IMR-90 (cell line): Measurements from ENCODE around the gene FOXN3. TPM values are rescaled to one million over a fixed set of nuclear protein-coding genes. Genes with fewer than 3 reads are reported as not detected.

ENCODE experiments used
- ATAC-seq: fragments of 200-7000 bp; cut with Tn5 transposase; 2 replicates; pipeline ENCODE4 v1.9.1; 2020; ENCODE audit warnings: low read depth, mild to moderate bottlenecking, moderate library complexity
- BruUV-seq: library from RNA; stranded (reverse); fragments of 400-500 nt; replicated peaks from 2 replicates; lab custom pipeline; 2021; lab: Mats Ljungman, UMichigan
- CTCF ChIA-PET: fragments of 300-600 bp; formaldehyde crosslinking; extraction: SDS; loops from one replicate; lab custom pipeline; 2021; ENCODE audit warnings: antibody characterized with exemption; lab: Yijun Ruan, JAX
- POLR2A ChIA-PET: fragments of 300-600 bp; sonication (Branson Sonifier 250); formaldehyde crosslinking; loops from one replicate; lab custom pipeline; 2022; ENCODE audit warnings: antibody characterized with exemption; ENCODE audit not compliant: unreplicated experiment; lab: Charles Lee
- DNase-seq: peaks from one replicate; pipeline ENCODE4 v3.0.0; 2013
- H2AFZ ChIP-seq: replicated peaks from 2 replicates; pipeline ENCODE3; 2013; ENCODE audit warnings: low read length, mild to moderate bottlenecking; ENCODE audit not compliant: poor library complexity
- H2AK5ac ChIP-seq: 2 replicates; pipeline ENCODE4 v1.6.1; 2013; ENCODE audit warnings: low read depth, low read length, inconsistent platforms
- H2AK9ac ChIP-seq: replicated peaks from 2 replicates; pipeline ENCODE3; 2013; ENCODE audit warnings: mild to moderate bottlenecking, low read depth, low read length, moderate library complexity; ENCODE audit not compliant: poor library complexity
- H2BK120ac ChIP-seq: 2 replicates; pipeline ENCODE4 v1.6.1; 2013; ENCODE audit warnings: low read depth, low read length, inconsistent platforms
- H2BK15ac ChIP-seq: 3 replicates; pipeline ENCODE4 v1.6.1; 2013; ENCODE audit warnings: low read depth, low read length, inconsistent platforms
- H2BK20ac ChIP-seq: 2 replicates; pipeline ENCODE4 v1.6.1; 2013; ENCODE audit warnings: low read depth, mild to moderate bottlenecking, inconsistent platforms, low read length, moderate library complexity
- H2BK5ac ChIP-seq: 2 replicates; pipeline ENCODE4 v1.6.1; 2013; ENCODE audit warnings: mild to moderate bottlenecking, low read depth, low read length, inconsistent platforms; ENCODE audit not compliant: poor library complexity, severe bottlenecking
- H3K14ac ChIP-seq: replicated peaks from 2 replicates; pipeline ENCODE4 v1.6.1; 2013; ENCODE audit warnings: low read depth, low read length, inconsistent platforms
- H3K18ac ChIP-seq: 2 replicates; pipeline ENCODE4 v1.6.1; 2013; ENCODE audit warnings: low read depth, low read length, control low read depth
- H3K23ac ChIP-seq: 2 replicates; pipeline ENCODE4 v1.6.1; 2013; ENCODE audit warnings: low read depth, low read length, inconsistent platforms
- H3K27ac ChIP-seq: 2 replicates; pipeline ENCODE4 v1.5.1; 2013; ENCODE audit warnings: mild to moderate bottlenecking, control low read depth, low read length; ENCODE audit not compliant: insufficient read depth
- H3K27me3 ChIP-seq: 2 replicates; pipeline ENCODE4 v1.6.1; 2013; ENCODE audit warnings: low read length; ENCODE audit not compliant: control insufficient read depth, insufficient read depth
- H3K36me3 ChIP-seq: 2 replicates; pipeline ENCODE4 v1.6.1; 2013; ENCODE audit warnings: low read length, mixed read lengths; ENCODE audit not compliant: control insufficient read depth, insufficient read depth
- H3K4ac ChIP-seq: 2 replicates; pipeline ENCODE4 v1.6.1; 2013; ENCODE audit warnings: low read depth, low read length, inconsistent platforms
- H3K4me1 ChIP-seq: 2 replicates; pipeline ENCODE4 v1.6.1; 2013; ENCODE audit warnings: low read length, mixed read lengths; ENCODE audit not compliant: control insufficient read depth, insufficient read depth
- H3K4me2 ChIP-seq: 2 replicates; pipeline ENCODE4 v1.6.1; 2013; ENCODE audit warnings: low read depth, mild to moderate bottlenecking, control low read depth, low read length, moderate library complexity
- H3K4me3 ChIP-seq: 2 replicates; pipeline ENCODE4 v1.5.1; 2013; ENCODE audit warnings: low read depth, mild to moderate bottlenecking, control low read depth, low read length, moderate library complexity; ENCODE audit not compliant: insufficient read depth
- H3K56ac ChIP-seq: 2 replicates; pipeline ENCODE4 v1.6.1; 2013; ENCODE audit warnings: low read length, inconsistent platforms; ENCODE audit not compliant: insufficient read depth; ENCODE audit errors: extremely low read depth
- H3K79me1 ChIP-seq, 2 experiments: 2 replicates each; pipeline ENCODE4 v1.6.1; 2013; ENCODE audit warnings: low read length in 2 of 2, inconsistent platforms in 1 of 2, low read depth in 1 of 2
- H3K9ac ChIP-seq: 2 replicates; pipeline ENCODE4 v1.6.1; 2013; ENCODE audit warnings: low read depth, low read length, control low read depth
- H3K9me1 ChIP-seq: 2 replicates; pipeline ENCODE4 v1.6.1; 2013; ENCODE audit warnings: low read length, inconsistent platforms; ENCODE audit not compliant: insufficient read depth
- H3K9me3 ChIP-seq: 2 replicates; pipeline ENCODE4 v1.6.1; 2013; ENCODE audit warnings: low read length; ENCODE audit not compliant: control insufficient read depth, insufficient read depth
- H4K20me1 ChIP-seq: 2 replicates; pipeline ENCODE4 v1.6.1; 2013; ENCODE audit warnings: low read length, inconsistent platforms; ENCODE audit not compliant: insufficient read depth
- H4K5ac ChIP-seq: 2 replicates; pipeline ENCODE4 v1.6.1; 2013; ENCODE audit warnings: mild to moderate bottlenecking, low read depth, low read length, control low read depth
- H4K8ac ChIP-seq, 2 experiments: 2 replicates each; pipeline ENCODE4 v1.6.1; 2013; ENCODE audit warnings: low read depth in 2 of 2, low read length in 2 of 2, control low read depth in 1 of 2, inconsistent platforms in 1 of 2
- H4K91ac ChIP-seq: 2 replicates; pipeline ENCODE4 v1.6.1; 2013; ENCODE audit warnings: low read depth, low read length, inconsistent platforms; ENCODE audit not compliant: insufficient read depth
- BHLHE40 ChIP-seq: fragments of 150-350 bp; IDR thresholded peaks from 2 replicates; pipeline ENCODE4 v1.6.1; 2016; ENCODE audit warnings: mild to moderate bottlenecking, low read depth, low read length
- CEBPB ChIP-seq: IDR thresholded peaks from 2 replicates; pipeline ENCODE4 v1.6.1; 2012; ENCODE audit warnings: low read depth, low read length, improper control_type of control experiment
- CHD1 ChIP-seq: IDR thresholded peaks from 2 replicates; pipeline ENCODE4 v1.6.1; 2012; ENCODE audit warnings: low read depth, low read length, improper control_type of control experiment
- CTCF ChIP-seq: conservative IDR thresholded peaks from 2 replicates; pipeline ENCODE4 v1.5.1; 2012; ENCODE audit warnings: mild to moderate bottlenecking, low read depth, low read length, improper control_type of control experiment
- ELK1 ChIP-seq: fragments of 150-350 bp; IDR thresholded peaks from 2 replicates; pipeline ENCODE4 v1.6.1; 2016; ENCODE audit warnings: low read depth, mild to moderate bottlenecking, low read length, moderate library complexity, borderline replicate concordance
- FOS ChIP-seq: fragments of 150-350 bp; IDR thresholded peaks from 2 replicates; pipeline ENCODE4 v1.6.1; 2016; ENCODE audit warnings: low read depth, low read length
- MAFK ChIP-seq: IDR thresholded peaks from 2 replicates; pipeline ENCODE4 v1.6.1; 2012; ENCODE audit warnings: low read depth, low read length, improper control_type of control experiment
- MAZ ChIP-seq: IDR thresholded peaks from 2 replicates; pipeline ENCODE4 v1.6.1; 2012; ENCODE audit warnings: low read depth, mild to moderate bottlenecking, low read length, improper control_type of control experiment, moderate library complexity, borderline replicate concordance
- MXI1 ChIP-seq: IDR thresholded peaks from 2 replicates; pipeline ENCODE4 v1.6.1; 2012; ENCODE audit warnings: low read depth, mild to moderate bottlenecking, low read length, moderate library complexity, borderline replicate concordance
- NFE2L2 ChIP-seq: fragments of 150-350 bp; IDR thresholded peaks from 2 replicates; pipeline ENCODE4 v1.6.1; 2016; ENCODE audit warnings: low read depth, mild to moderate bottlenecking, low read length
- POLR2A ChIP-seq: IDR thresholded peaks from 2 replicates; pipeline ENCODE4 v1.6.1; 2012; ENCODE audit warnings: mild to moderate bottlenecking, low read depth, low read length
- RAD21 ChIP-seq: IDR thresholded peaks from 2 replicates; pipeline ENCODE4 v1.6.1; 2012; ENCODE audit warnings: low read length, improper control_type of control experiment
- RCOR1 ChIP-seq: IDR thresholded peaks from 2 replicates; pipeline ENCODE4 v1.6.1; 2012; ENCODE audit warnings: mild to moderate bottlenecking, low read length, improper control_type of control experiment; ENCODE audit not compliant: insufficient replicate concordance
- RFX5 ChIP-seq: IDR thresholded peaks from 2 replicates; pipeline ENCODE4 v1.8.0; 2012; ENCODE audit warnings: low read depth, mild to moderate bottlenecking, low read length, moderate library complexity
- SMC3 ChIP-seq: fragments of 150-350 bp; IDR thresholded peaks from 2 replicates; pipeline ENCODE4 v1.6.1; 2016; ENCODE audit warnings: low read depth, mild to moderate bottlenecking, antibody characterized with exemption, low read length, moderate library complexity
- WGBS, 2 experiments: methylation state at CpG; one replicate each; pipeline versions ENCODE4 v1.1.5 to v1.1.7; 2013; ENCODE audit warnings: missing lambda C conversion rate in 2 of 2; ENCODE audit not compliant: insufficient read length in 1 of 2; ENCODE audit errors: extremely low coverage in 2 of 2; 5-methylcytosine and 5-hydroxymethylcytosine counted together
- dilution Hi-C: fragments of 300-500 bp; cut with HindIII; formaldehyde crosslinking; loops from one replicate; pipeline ENCODE4 v1.14.3; 2018; ENCODE audit warnings: low sequenced_read_pairs; ENCODE audit not compliant: unreplicated experiment
- in situ Hi-C: fragments of 300-500 bp; cut with MboI; formaldehyde crosslinking; loops from 3 replicates; pipeline ENCODE4 v1.14.3; 2019; ENCODE audit warnings: low sequenced_read_pairs, inconsistent platforms, mixed read lengths
- intact Hi-C: fragments of 100-400 bp; cut with micrococcal nuclease; formaldehyde crosslinking; loops from 2 replicates; pipeline ENCODE4 v1.10.0; 2022
- polyA plus RNA-seq, 3 experiments: library from polyadenylated mRNA; depleted of rRNA; stranded (reverse); fragments of >200 nt; gene quantifications; 2 replicates each; pipeline ENCODE4 v1.2.3, GENCODE V29; 2012; ENCODE audit warnings: low replicate concordance in 1 of 3
- total RNA-seq: library from RNA; depleted of rRNA; stranded (reverse); fragments of >200 nt; gene quantifications from 2 replicates; pipeline ENCODE4 v1.2.3, GENCODE V29; 2012
- TF ChIP-seq, protein P1 (sequence below): fragments of 150-350 bp; IDR thresholded peaks from 2 replicates; pipeline ENCODE4 v1.6.1; 2017; ENCODE audit warnings: mild to moderate bottlenecking, antibody characterized with exemption, low read length, low read depth

The FOXN3 gene
- total and polyA plus RNA-seq, 2 of the 4 experiments (the other 2 are of a cell fraction): 22.6 to 33.7 TPM

DNA sequence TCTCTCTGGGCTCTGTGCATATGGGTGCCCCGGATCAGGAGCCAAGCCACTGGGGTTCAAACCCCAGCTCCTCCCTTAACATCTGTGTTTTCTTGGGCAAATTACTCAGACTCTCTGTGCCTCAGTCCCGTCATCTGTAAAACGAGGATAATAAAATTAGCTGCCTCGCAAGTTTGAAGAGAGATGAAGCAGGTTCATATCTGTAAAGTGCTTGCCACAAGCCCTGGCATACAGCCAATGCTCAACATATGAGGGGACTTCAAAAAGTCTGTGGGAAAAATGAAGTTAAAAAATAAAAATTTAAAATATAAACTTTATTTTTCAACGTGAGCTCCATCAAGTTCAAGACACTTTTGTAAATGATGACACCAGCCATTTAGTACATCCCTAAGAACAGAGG is 276.7 kb downstream of the FOXN3 start:
- no peak for DNase-seq
- Histone ChIP-seq H3K23ac (no peak overlapping the region), H2BK15ac (no peak overlapping the region), H2BK120ac (no peak overlapping the region), H3K9ac (no peak overlapping the region), H2BK5ac (no peak overlapping the region), H3K4me2 (no peak overlapping the region), H3K79me1 (no peaks in the 10 kb centered on the region), H3K9me1 (peaks cover 10% of the 10 kb centered on the region), H3K36me3 (no peaks in the 10 kb centered on the region), H4K5ac (no peak overlapping the region), H4K20me1 (no peaks in the 10 kb centered on the region), H3K4ac (no peak overlapping the region), H3K4me3 (no peak overlapping the region), H2AK5ac (no peak overlapping the region), H2AK9ac (no peak overlapping the region), H2AFZ (no peak overlapping the region), H3K56ac (no peak overlapping the region), H4K91ac (no peak overlapping the region), H3K4me1 (peaks cover 7% of the 10 kb centered on the region), H2BK20ac (no peak overlapping the region), H3K18ac (no peak overlapping the region), H3K27me3 (no peaks in the 10 kb centered on the region), H3K14ac (no peak overlapping the region), H4K8ac (no peak overlapping the region), H3K9me3 (no peaks in the 10 kb centered on the region), H3K27ac (no peak overlapping the region)
- intact Hi-C loops (no loop called here), dilution Hi-C loops (no loop called here), in situ Hi-C loops (no loop called here)
- 100% methylated on average over 1 of the region's 5 CpGs; no CpG with 5 or more reads in 1 of the 2 experiments for WGBS, 2 experiments
- TF ChIP-seq SMC3 (no peak), BHLHE40 (no peak), MAZ (no peak), CHD1 (no peak), CEBPB (no peak), MXI1 (no peak), RAD21 (no peak), ELK1 (no peak), NFE2L2 (no peak), MAFK (no peak), FOS (no peak), POLR2A (no peak), RFX5 (no peak), CTCF (no peak), RCOR1 (no peak)
- TF ChIP-seq, protein P1, sequence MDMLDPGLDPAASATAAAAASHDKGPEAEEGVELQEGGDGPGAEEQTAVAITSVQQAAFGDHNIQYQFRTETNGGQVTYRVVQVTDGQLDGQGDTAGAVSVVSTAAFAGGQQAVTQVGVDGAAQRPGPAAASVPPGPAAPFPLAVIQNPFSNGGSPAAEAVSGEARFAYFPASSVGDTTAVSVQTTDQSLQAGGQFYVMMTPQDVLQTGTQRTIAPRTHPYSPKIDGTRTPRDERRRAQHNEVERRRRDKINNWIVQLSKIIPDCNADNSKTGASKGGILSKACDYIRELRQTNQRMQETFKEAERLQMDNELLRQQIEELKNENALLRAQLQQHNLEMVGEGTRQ: no peak
- ATAC-seq: no peak
- ChIA-PET POLR2A (no interaction called here), CTCF (no interaction called here)
- BruUV-seq: no TSS peak
